Measurements from ENCODE around the gene CYRIA.

- TF ChIP-seq, protein P1, sequence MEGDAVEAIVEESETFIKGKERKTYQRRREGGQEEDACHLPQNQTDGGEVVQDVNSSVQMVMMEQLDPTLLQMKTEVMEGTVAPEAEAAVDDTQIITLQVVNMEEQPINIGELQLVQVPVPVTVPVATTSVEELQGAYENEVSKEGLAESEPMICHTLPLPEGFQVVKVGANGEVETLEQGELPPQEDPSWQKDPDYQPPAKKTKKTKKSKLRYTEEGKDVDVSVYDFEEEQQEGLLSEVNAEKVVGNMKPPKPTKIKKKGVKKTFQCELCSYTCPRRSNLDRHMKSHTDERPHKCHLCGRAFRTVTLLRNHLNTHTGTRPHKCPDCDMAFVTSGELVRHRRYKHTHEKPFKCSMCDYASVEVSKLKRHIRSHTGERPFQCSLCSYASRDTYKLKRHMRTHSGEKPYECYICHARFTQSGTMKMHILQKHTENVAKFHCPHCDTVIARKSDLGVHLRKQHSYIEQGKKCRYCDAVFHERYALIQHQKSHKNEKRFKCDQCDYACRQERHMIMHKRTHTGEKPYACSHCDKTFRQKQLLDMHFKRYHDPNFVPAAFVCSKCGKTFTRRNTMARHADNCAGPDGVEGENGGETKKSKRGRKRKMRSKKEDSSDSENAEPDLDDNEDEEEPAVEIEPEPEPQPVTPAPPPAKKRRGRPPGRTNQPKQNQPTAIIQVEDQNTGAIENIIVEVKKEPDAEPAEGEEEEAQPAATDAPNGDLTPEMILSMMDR (IDR thresholded peaks at IDR 0.05), result no peak
- no peak for TF ChIP-seq POLR2A (IDR thresholded peaks at IDR 0.05)
These were observed 44.1 kb upstream of the CYRIA start for GRCh38 chr2:16709769-16710168.
